B cell (primary cell): Measurements from ENCODE around the gene RIIAD1. TPM values are rescaled to one million over a fixed set of nuclear protein-coding genes. Genes with fewer than 3 reads are reported as not detected.

Source experiments
- ATAC-seq: fragments of 200-7000 bp; cut with Tn5 transposase; one replicate; pipeline ENCODE4 v1.10.0; 2021; ENCODE audit warnings: low read depth, mild to moderate bottlenecking, moderate number of reproducible peaks, moderate library complexity
- CTCF ChIA-PET: fragments of 350-600 bp; sonication (Branson Sonifier 250); formaldehyde crosslinking; loops from one replicate; lab custom pipeline; 2021; ENCODE audit warnings: antibody characterized with exemption, inconsistent platforms; lab: Charles Lee
- POLR2A ChIA-PET: fragments of 350-600 bp; sonication (Branson Sonifier 250); formaldehyde crosslinking; loops from one replicate; lab custom pipeline; 2021; ENCODE audit warnings: antibody characterized with exemption; lab: Charles Lee
- DNase-seq: peaks from one replicate; pipeline ENCODE4 v3.0.0; 2013
- H2AFZ ChIP-seq: 2 replicates; pipeline ENCODE4 v1.6.1; 2012; ENCODE audit warnings: mild to moderate bottlenecking, low read depth, low read length; ENCODE audit not compliant: insufficient read depth, poor library complexity, severe bottlenecking
- H3K27ac ChIP-seq, 2 donors: 1 replicate in 1 of 2; 2 replicates in 1 of 2; pipeline ENCODE4 v1.5.1; 2012 to 2013; ENCODE audit warnings: low read length in 2 of 2, mild to moderate bottlenecking in 2 of 2, moderate library complexity in 1 of 2
- H3K27me3 ChIP-seq, 4 experiments: fragments of 200-600 bp in 1 of 4; sonication (generic) in 1 of 4; replicated peaks in 1 of 4; 1 replicate in 2 of 4; 2 replicates in 2 of 4; pipeline versions ENCODE4 v1.6.1 to v1.7.0; 2013 to 2016; ENCODE audit warnings: low read length in 3 of 4, mild to moderate bottlenecking in 2 of 4, mixed read lengths in 1 of 4, moderate library complexity in 1 of 4; ENCODE audit not compliant: insufficient read depth in 4 of 4, control insufficient read depth in 3 of 4; ENCODE audit errors: control extremely low read depth in 1 of 4
- H3K36me3 ChIP-seq, 2 experiments: replicated peaks in 1 of 2; 1 replicate in 1 of 2; 2 replicates in 1 of 2; pipeline versions ENCODE4 v1.6.1 to v1.7.1; 2013; ENCODE audit warnings: low read length in 1 of 2; ENCODE audit not compliant: insufficient read depth in 2 of 2, control insufficient read depth in 1 of 2; ENCODE audit errors: control extremely low read depth in 1 of 2, extremely low read depth in 1 of 2
- H3K4me1 ChIP-seq, 2 donors: fragments of 200-600 bp in 1 of 2; sonication (generic) in 1 of 2; 1 replicate in 1 of 2; 2 replicates in 1 of 2; pipeline versions ENCODE4 v1.5.1 to v1.6.1; 2013 to 2017; ENCODE audit warnings: low read length in 2 of 2; ENCODE audit not compliant: control insufficient read depth in 2 of 2, insufficient read depth in 2 of 2
- H3K4me2 ChIP-seq: replicated peaks from 2 replicates; pipeline ENCODE3; 2012; ENCODE audit warnings: mild to moderate bottlenecking, low read depth, low read length; ENCODE audit not compliant: poor library complexity, severe bottlenecking
- H3K4me3 ChIP-seq, 5 experiments: fragments of 200-600 bp in 1 of 5; sonication (generic) in 1 of 5; 1 replicate in 3 of 5; 2 replicates in 2 of 5; pipeline versions ENCODE4 v1.5.1 to v1.7.0; 2011 to 2016; ENCODE audit warnings: low read length in 4 of 5, mild to moderate bottlenecking in 4 of 5, low read depth in 2 of 5, control low read depth in 1 of 5, moderate library complexity in 1 of 5; ENCODE audit not compliant: insufficient read depth in 1 of 5; ENCODE audit errors: control extremely low read depth in 1 of 5, extremely low read depth in 1 of 5
- H3K79me2 ChIP-seq: fragments of 200-600 bp; sonication (generic); one replicate; pipeline ENCODE4 v1.6.0; 2016; ENCODE audit warnings: low read length; ENCODE audit not compliant: control insufficient read depth, insufficient read depth
- H3K9ac ChIP-seq: fragments of 200-600 bp; sonication (generic); 2 replicates; pipeline ENCODE4 v1.6.1; 2017; ENCODE audit warnings: mild to moderate bottlenecking, low read length, moderate library complexity
- H3K9me3 ChIP-seq, 3 donors: one replicate each; pipeline versions ENCODE4 v1.6.1 to v1.7.1; 2013; ENCODE audit warnings: low read length in 2 of 3; ENCODE audit not compliant: control insufficient read depth in 2 of 3, insufficient read depth in 1 of 3; ENCODE audit errors: control extremely low read depth in 1 of 3
- H4K20me1 ChIP-seq: 2 replicates; pipeline ENCODE4 v1.6.0; 2012; ENCODE audit warnings: mild to moderate bottlenecking, low read length; ENCODE audit not compliant: insufficient read depth, control insufficient read depth, poor library complexity, severe bottlenecking
- H3K27ac Mint-ChIP-seq: one replicate; pipeline ENCODE4 v1.8.0; 2021; ENCODE audit warnings: mixed read lengths
- H3K27me3 Mint-ChIP-seq: one replicate; pipeline ENCODE4 v1.8.0; 2021; ENCODE audit warnings: mixed read lengths
- H3K4me1 Mint-ChIP-seq: one replicate; pipeline ENCODE4 v1.8.0; 2021; ENCODE audit warnings: mixed read lengths
- H3K4me3 Mint-ChIP-seq: one replicate; pipeline ENCODE4 v1.8.0; 2021; ENCODE audit warnings: mixed read lengths
- H3K9me3 Mint-ChIP-seq: one replicate; pipeline ENCODE4 v1.8.0; 2022; ENCODE audit warnings: mixed read lengths; ENCODE audit not compliant: insufficient read depth
- CTCF ChIP-seq: fragments of 200-600 bp; IDR thresholded peaks from one replicate; pipeline ENCODE4 v1.8.0; 2022; ENCODE audit warnings: antibody characterized with exemption, mild to moderate bottlenecking
- EZH2 ChIP-seq: IDR thresholded peaks from 2 replicates; pipeline ENCODE4 v1.6.1; 2012; ENCODE audit warnings: borderline replicate concordance, low read depth, mild to moderate bottlenecking, moderate library complexity, low read length; ENCODE audit not compliant: insufficient read depth, poor library complexity, severe bottlenecking
- WGBS: methylation state at CpG from one replicate; pipeline ENCODE4 v1.1.5; 2013; ENCODE audit warnings: missing lambda C conversion rate; ENCODE audit not compliant: insufficient coverage; 5-methylcytosine and 5-hydroxymethylcytosine counted together
- intact Hi-C: fragments of 100-400 bp; cut with micrococcal nuclease; formaldehyde crosslinking; loops from one replicate; pipeline ENCODE4 v1.10.0; 2022
- polyA plus RNA-seq: library from polyadenylated mRNA; depleted of rRNA; stranded (reverse); fragments of >200 nt; gene quantifications from 2 replicates; pipeline ENCODE4 v1.2.3, GENCODE V29; 2012
- small RNA-seq: library from RNA; depleted of rRNA; stranded (forward); fragments of <200 nt; gene quantifications from one replicate; pipeline ENCODE3, GENCODE V24; 2012; ENCODE audit warnings: low replicate concordance, low read depth; ENCODE audit not compliant: insufficient read length
- total RNA-seq, 2 donors: library from RNA; stranded (reverse); fragments of 120-200 nt in 1 of 2; gene quantifications; 1 replicate in 1 of 2; 2 replicates in 1 of 2; pipeline versions ENCODE4 v1.2.3 to v1.2.4, GENCODE V29; 2013 to 2022

The RIIAD1 gene
- total and polyA plus RNA-seq, 2 donors (not counting 1 experiment from before 2014, with no cell fraction given), result not detected

- Mint-ChIP-seq H3K9me3 (no peaks in the 10 kb centered on the region), H3K27ac (no peak overlapping the region), H3K4me3 (no peak overlapping the region), H3K4me1 (no peaks in the 10 kb centered on the region), H3K27me3 (no peaks in the 10 kb centered on the region)
- Histone ChIP-seq H3K27me3 (no peaks in the 10 kb centered on the region), H3K4me3 (no peak overlapping the region), H3K9ac (no peak overlapping the region), H3K4me1 (no peaks in the 10 kb centered on the region), H3K27ac (no peak overlapping the region), H3K9me3 (no peaks in the 10 kb centered on the region), H2AFZ (no peak overlapping the region), H3K4me2 (no peak overlapping the region), H4K20me1 (no peaks in the 10 kb centered on the region), H3K36me3 (peaks cover 0 to 47% of the 10 kb centered on the region in 2 experiments), H3K79me2 (no peaks in the 10 kb centered on the region)
- CTCF ChIA-PET, result interaction anchor here (0.7 to 1.0 kb wide), 2 partner anchors 55 to 58 kb away, joined by 3 to 6 read pairs; no protein-coding TSS in a partner anchor
- intact Hi-C loops, result no loop called here
- WGBS, result 100% methylated on average over 4 of the region's 4 CpGs
- ATAC-seq (no peak), DNase-seq (no peak)
- POLR2A ChIA-PET, result no interaction called here
- TF ChIP-seq CTCF (no peak), EZH2 (no peak)
Measured at GRCh38 chr1:151777317-151777716, 56.0 kb downstream of the RIIAD1 start.

Small RNA genes within 50 kb of the gene (small RNA-seq; reads per million reads assigned to genes)
- gene RNU6-662P, result not detected

Other genes starting within 250 kb of the RIIAD1 start
- gene CGN, start 210.1 kb upstream of the RIIAD1 start, total RNA-seq, result 0.49 and 0.81 TPM in 2 replicates
- gene CGN, start 210.1 kb upstream of the RIIAD1 start, polyA plus RNA-seq, result 0.22 and 0.25 TPM in 2 replicates
- 2.2 TPM in 2 replicates for gene TUFT1, start 181.2 kb upstream of the RIIAD1 start, total RNA-seq
- gene TUFT1, start 181.2 kb upstream of the RIIAD1 start, polyA plus RNA-seq, result 0.82 and 2.3 TPM in 2 replicates
- gene SNX27, start 109.5 kb upstream of the RIIAD1 start, total RNA-seq, result 43.2 and 45.6 TPM in 2 replicates
- gene SNX27, start 109.5 kb upstream of the RIIAD1 start, polyA plus RNA-seq, result 13.5 and 14.5 TPM in 2 replicates
- gene CELF3, start 4.7 kb upstream of the RIIAD1 start, total RNA-seq, result not detected in 2 replicates
- gene CELF3, start 4.7 kb upstream of the RIIAD1 start, polyA plus RNA-seq, result not detected in 2 replicates
- 84.6 and 100 TPM in 2 replicates for gene MRPL9, start 42.0 kb downstream of the RIIAD1 start, total RNA-seq
- gene MRPL9, start 42.0 kb downstream of the RIIAD1 start, polyA plus RNA-seq, result 65.5 and 92.5 TPM in 2 replicates
- 12.8 and 13.3 TPM in 2 replicates for gene TDRKH, start 69.0 kb downstream of the RIIAD1 start, total RNA-seq
- gene TDRKH, start 69.0 kb downstream of the RIIAD1 start, polyA plus RNA-seq, result 2.0 and 2.2 TPM in 2 replicates
- gene LINGO4, start 83.9 kb downstream of the RIIAD1 start, total RNA-seq, result not detected in 2 replicates
- not detected in 2 replicates for gene LINGO4, start 83.9 kb downstream of the RIIAD1 start, polyA plus RNA-seq
- gene RORC, start 110.3 kb downstream of the RIIAD1 start, total RNA-seq, result 0.12 TPM in 1 of 2 replicates, not detected in the other
- 0.07 and 0.15 TPM in 2 replicates for gene RORC, start 110.3 kb downstream of the RIIAD1 start, polyA plus RNA-seq
- gene C2CD4D, start 118.3 kb downstream of the RIIAD1 start, total RNA-seq, result not detected in 2 replicates
- gene C2CD4D, start 118.3 kb downstream of the RIIAD1 start, polyA plus RNA-seq, result 0.07 TPM in 2 replicates
- not detected in 2 replicates for gene THEM5, start 132.2 kb downstream of the RIIAD1 start, total RNA-seq
- gene THEM5, start 132.2 kb downstream of the RIIAD1 start, polyA plus RNA-seq, result not detected in 2 replicates
- gene THEM4, start 188.0 kb downstream of the RIIAD1 start, total RNA-seq, result 16.1 and 19.8 TPM in 2 replicates
- 10.3 and 15.0 TPM in 2 replicates for gene THEM4, start 188.0 kb downstream of the RIIAD1 start, polyA plus RNA-seq